NCI-H345 (cell line): ENCODE measurements around the gene INPP5A.
"Not testable (repeated sequence)": the region's sequence is repeated elsewhere in the genome, so short reads cannot be mapped to it uniquely, and the experiment has no call there.

ENCODE experiments used
- DNase-seq: peaks from one replicate; lab custom pipeline; 2025; lab: John Stamatoyannopoulos, UW

The INPP5A gene

GRCh38 chr10:132786476-132786883 is 248.9 kb downstream of the INPP5A start:
- DNase-seq, result no peak

- no peak for DNase-seq
These were observed 249.4 kb downstream of the INPP5A start for GRCh38 chr10:132786884-132787494.

- no peak for DNase-seq
These were observed 250.1 kb downstream of the INPP5A start for GRCh38 chr10:132787495-132788179.

GRCh38 chr10:132788180-132788830 is 250.7 kb downstream of the INPP5A start:
- DNase-seq, result no peak

GRCh38 chr10:132788831-132789219 is 251.2 kb downstream of the INPP5A start:
- DNase-seq, result no peak

- DNase-seq, result no peak
These were observed 252.1 kb downstream of the INPP5A start for GRCh38 chr10:132789659-132790148.

GRCh38 chr10:132790470-132790869 is 252.9 kb downstream of the INPP5A start:
- no peak for DNase-seq

GRCh38 chr10:132790934-132791829 is 253.6 kb downstream of the INPP5A start:
- no peak for DNase-seq

GRCh38 chr10:132792099-132792498 is 254.5 kb downstream of the INPP5A start:
- DNase-seq, result not testable (repeated sequence)

- DNase-seq, result no peak
These were observed 255.2 kb downstream of the INPP5A start for GRCh38 chr10:132792796-132793195.

- DNase-seq, result no peak
These were observed 255.6 kb downstream of the INPP5A start for GRCh38 chr10:132793213-132793612.

- DNase-seq, result peak; percentile 42
These were observed 256.6 kb downstream of the INPP5A start for GRCh38 chr10:132793871-132794849.

- DNase-seq, result no peak
These were observed 259.3 kb downstream of the INPP5A start for GRCh38 chr10:132796846-132797245.

GRCh38 chr10:132797986-132798385 is 260.4 kb downstream of the INPP5A start:
- not testable (repeated sequence) for DNase-seq

GRCh38 chr10:132798403-132798802 is 260.8 kb downstream of the INPP5A start:
- no peak for DNase-seq

- DNase-seq, result no peak
These were observed 261.3 kb downstream of the INPP5A start for GRCh38 chr10:132798876-132799275.

GRCh38 chr10:132799865-132800264 is 262.3 kb downstream of the INPP5A start:
- DNase-seq, result no peak

- no peak for DNase-seq
These were observed 264.5 kb downstream of the INPP5A start for GRCh38 chr10:132802048-132802447.

GRCh38 chr10:132802694-132803320 is 265.2 kb downstream of the INPP5A start:
- no peak for DNase-seq
